Fibroblast of lung (primary cell): ENCODE measurements around the gene NPTX1. TPM values are rescaled to one million over a fixed set of nuclear protein-coding genes. Genes with fewer than 3 reads are reported as not detected.

Source experiments
- DNase-seq, 2 donors: peaks; one replicate each; pipeline versions ENCODE4 v3.0.0 to v3.0.0-alpha.2; 2010; ENCODE audit warnings: low read depth in 2 of 2
- H2AFZ ChIP-seq: 2 replicates; pipeline ENCODE4 v1.5.1; 2012; ENCODE audit warnings: low read length, control low read depth, inconsistent platforms
- H3K27ac ChIP-seq: 2 replicates; pipeline ENCODE4 v1.5.1; 2011; ENCODE audit warnings: low read length, control low read depth; ENCODE audit not compliant: insufficient read depth
- H3K27me3 ChIP-seq: 2 replicates; pipeline ENCODE4 v1.5.1; 2011; ENCODE audit warnings: mild to moderate bottlenecking, low read length; ENCODE audit not compliant: control insufficient read depth, insufficient read depth
- H3K36me3 ChIP-seq: 2 replicates; pipeline ENCODE4 v1.5.1; 2011; ENCODE audit warnings: low read length; ENCODE audit not compliant: control insufficient read depth, insufficient read depth
- H3K4me1 ChIP-seq: 2 replicates; pipeline ENCODE4 v1.5.1; 2011; ENCODE audit warnings: low read length; ENCODE audit not compliant: control insufficient read depth, insufficient read depth; ENCODE audit errors: extremely low read depth
- H3K4me2 ChIP-seq: 2 replicates; pipeline ENCODE4 v1.5.1; 2011; ENCODE audit warnings: low read length, control low read depth; ENCODE audit not compliant: insufficient read depth; ENCODE audit errors: extremely low read depth
- H3K4me3 ChIP-seq, 4 experiments: fragments of 200-600 bp in 1 of 4; sonication (generic) in 1 of 4; replicated peaks in 1 of 4; 2 replicates each; pipeline ENCODE4 v1.5.1; 2011 to 2016; ENCODE audit warnings: low read length in 4 of 4, low read depth in 3 of 4, mild to moderate bottlenecking in 3 of 4, control low read depth in 2 of 4, inconsistent platforms in 1 of 4, mixed read lengths in 1 of 4; ENCODE audit not compliant: insufficient read depth in 1 of 4; ENCODE audit errors: control extremely low read depth in 1 of 4
- H3K79me2 ChIP-seq: 2 replicates; pipeline ENCODE4 v1.5.1; 2012; ENCODE audit warnings: mild to moderate bottlenecking, low read length, inconsistent platforms; ENCODE audit not compliant: control insufficient read depth, insufficient read depth
- H3K9ac ChIP-seq: 2 replicates; pipeline ENCODE4 v1.5.1; 2011; ENCODE audit warnings: mild to moderate bottlenecking, low read length, control low read depth; ENCODE audit not compliant: insufficient read depth
- H3K9me3 ChIP-seq: 2 replicates; pipeline ENCODE4 v1.5.1; 2012; ENCODE audit warnings: low read depth, low read length; ENCODE audit not compliant: control insufficient read depth, insufficient read depth
- H4K20me1 ChIP-seq: 2 replicates; pipeline ENCODE4 v1.5.1; 2011; ENCODE audit warnings: low read length; ENCODE audit not compliant: control insufficient read depth, insufficient read depth; ENCODE audit errors: extremely low read depth
- EZH2 ChIP-seq: IDR thresholded peaks from 2 replicates; pipeline ENCODE4 v1.5.1; 2012; ENCODE audit warnings: low read length, control low read depth, mild to moderate bottlenecking; ENCODE audit errors: missing control alignments
- polyA plus RNA-seq, 2 donors: library from polyadenylated mRNA; depleted of rRNA in 1 of 2; stranded (reverse) in 1 of 2; unstranded in 1 of 2; fragments of >200 nt; gene quantifications; 2 replicates each; pipeline ENCODE4 v1.2.1, GENCODE V29; 2011 to 2012; ENCODE audit warnings: missing spikeins in 1 of 2
- total RNA-seq: library from RNA; depleted of rRNA; stranded (reverse); fragments of >200 nt; gene quantifications from 2 replicates; pipeline ENCODE4 v1.2.1, GENCODE V29; 2014
- TF ChIP-seq, protein P1 (sequence below), 2 donors: IDR thresholded peaks in 1 of 2; conservative IDR thresholded peaks in 1 of 2; 1 replicate in 1 of 2; 2 replicates in 1 of 2; pipeline ENCODE4 v1.5.1; 2011 to 2012; ENCODE audit warnings: low read length in 2 of 2, control low read depth in 1 of 2, inconsistent platforms in 1 of 2, low read depth in 1 of 2, mild to moderate bottlenecking in 1 of 2

Gene NPTX1
- total and polyA plus RNA-seq, 2 donors (not counting 1 experiment from before 2014, with no cell fraction given) = 14.9 to 31.2 TPM

DNA sequence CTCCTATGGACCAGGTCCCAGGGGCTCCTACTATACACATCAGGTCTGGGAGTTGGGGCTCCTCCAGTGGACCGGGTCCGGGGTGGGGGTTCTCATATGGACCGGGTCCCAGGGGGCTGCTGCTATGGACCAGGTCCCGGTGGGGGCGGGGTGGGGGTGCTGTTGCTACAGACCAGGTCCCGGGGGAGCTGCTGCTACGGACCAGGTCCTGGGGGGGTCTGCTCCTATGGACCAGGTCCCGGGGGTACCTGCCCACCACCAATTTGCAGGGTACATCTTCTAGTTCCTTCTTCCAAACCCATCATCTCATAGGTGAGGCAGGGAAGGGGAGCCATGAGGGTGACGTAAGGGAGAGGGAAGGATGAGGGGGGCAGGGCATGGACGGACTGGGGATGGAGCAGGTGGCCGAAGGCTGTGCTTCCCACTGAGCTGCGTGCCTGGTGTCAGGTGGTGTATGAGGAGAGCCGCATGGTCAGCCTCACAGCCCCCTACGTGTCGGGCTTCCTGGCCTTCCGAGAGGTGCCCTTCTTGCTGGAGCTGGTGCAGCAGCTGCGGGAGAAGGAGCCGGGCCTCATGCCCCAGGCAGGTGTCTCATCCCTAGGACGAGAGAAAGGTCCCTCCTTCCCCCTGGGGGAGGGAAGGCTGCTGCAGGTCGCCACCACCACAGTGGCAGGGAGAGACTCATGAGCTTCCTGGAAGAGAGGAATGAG is 54.9 kb downstream of the NPTX1 start:
- H3K27ac ChIP-seq = no peak overlapping the region
- H3K36me3 ChIP-seq = peaks cover 11% of the 10 kb centered on the region
- DNase-seq = no peak

DNA sequence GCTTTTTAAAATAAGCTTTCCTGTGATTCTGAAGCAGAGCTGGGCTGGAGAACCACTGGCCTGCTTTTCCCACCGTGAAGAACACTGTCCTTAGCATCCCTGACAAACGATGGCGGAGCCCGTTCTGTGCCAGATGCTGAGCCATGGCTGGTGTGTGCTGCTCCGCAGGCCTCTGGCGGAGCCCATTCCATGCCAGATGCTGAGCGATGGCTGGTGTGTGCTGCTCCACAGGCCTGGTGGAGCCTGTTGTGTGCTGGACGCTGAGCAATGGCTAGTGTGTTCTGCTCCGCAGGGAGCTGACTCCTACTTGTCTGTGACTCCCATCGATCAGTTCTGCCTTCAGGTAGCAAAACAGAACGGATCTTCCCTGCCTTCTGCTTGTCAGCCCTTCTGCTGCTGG is 57.2 kb downstream of the NPTX1 start:
- Histone ChIP-seq H2AFZ (no peak overlapping the region), H3K9me3 (no peaks in the 10 kb centered on the region), H3K4me2 (no peak overlapping the region), H3K36me3 (peaks cover 11% of the 10 kb centered on the region), H3K79me2 (peaks cover 13% of the 10 kb centered on the region), H3K9ac (no peak overlapping the region), H3K27me3 (no peaks in the 10 kb centered on the region), H3K27ac (no peak overlapping the region), H4K20me1 (no peaks in the 10 kb centered on the region), H3K4me1 (peaks cover 7% of the 10 kb centered on the region), H3K4me3 (no peak overlapping the region)
- DNase-seq = no peak
- no peak for TF ChIP-seq EZH2
- TF ChIP-seq, protein P1, sequence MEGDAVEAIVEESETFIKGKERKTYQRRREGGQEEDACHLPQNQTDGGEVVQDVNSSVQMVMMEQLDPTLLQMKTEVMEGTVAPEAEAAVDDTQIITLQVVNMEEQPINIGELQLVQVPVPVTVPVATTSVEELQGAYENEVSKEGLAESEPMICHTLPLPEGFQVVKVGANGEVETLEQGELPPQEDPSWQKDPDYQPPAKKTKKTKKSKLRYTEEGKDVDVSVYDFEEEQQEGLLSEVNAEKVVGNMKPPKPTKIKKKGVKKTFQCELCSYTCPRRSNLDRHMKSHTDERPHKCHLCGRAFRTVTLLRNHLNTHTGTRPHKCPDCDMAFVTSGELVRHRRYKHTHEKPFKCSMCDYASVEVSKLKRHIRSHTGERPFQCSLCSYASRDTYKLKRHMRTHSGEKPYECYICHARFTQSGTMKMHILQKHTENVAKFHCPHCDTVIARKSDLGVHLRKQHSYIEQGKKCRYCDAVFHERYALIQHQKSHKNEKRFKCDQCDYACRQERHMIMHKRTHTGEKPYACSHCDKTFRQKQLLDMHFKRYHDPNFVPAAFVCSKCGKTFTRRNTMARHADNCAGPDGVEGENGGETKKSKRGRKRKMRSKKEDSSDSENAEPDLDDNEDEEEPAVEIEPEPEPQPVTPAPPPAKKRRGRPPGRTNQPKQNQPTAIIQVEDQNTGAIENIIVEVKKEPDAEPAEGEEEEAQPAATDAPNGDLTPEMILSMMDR (conservative IDR thresholded peaks at IDR 0.05 in 1 of 2, IDR thresholded peaks at IDR 0.05 in 1 of 2; ENCODE audit: low read depth in 1 of 2, low read length in 2 of 2) = no peak

More for the DNA sequence above, 54.9 kb downstream of the NPTX1 start:
- Histone ChIP-seq H3K4me1 (peaks cover 3% of the 10 kb centered on the region), H2AFZ (no peak overlapping the region), H3K9me3 (no peaks in the 10 kb centered on the region), H3K4me2 (no peak overlapping the region), H3K4me3 (no peak overlapping the region), H3K9ac (no peak overlapping the region), H3K79me2 (peaks cover 6% of the 10 kb centered on the region), H3K27me3 (no peaks in the 10 kb centered on the region), H4K20me1 (no peaks in the 10 kb centered on the region)
- TF ChIP-seq, protein P1 (conservative IDR thresholded peaks at IDR 0.05 in 1 of 2, IDR thresholded peaks at IDR 0.05 in 1 of 2; ENCODE audit: low read depth in 1 of 2, low read length in 2 of 2) = no peak
- no peak for TF ChIP-seq EZH2

DNA sequence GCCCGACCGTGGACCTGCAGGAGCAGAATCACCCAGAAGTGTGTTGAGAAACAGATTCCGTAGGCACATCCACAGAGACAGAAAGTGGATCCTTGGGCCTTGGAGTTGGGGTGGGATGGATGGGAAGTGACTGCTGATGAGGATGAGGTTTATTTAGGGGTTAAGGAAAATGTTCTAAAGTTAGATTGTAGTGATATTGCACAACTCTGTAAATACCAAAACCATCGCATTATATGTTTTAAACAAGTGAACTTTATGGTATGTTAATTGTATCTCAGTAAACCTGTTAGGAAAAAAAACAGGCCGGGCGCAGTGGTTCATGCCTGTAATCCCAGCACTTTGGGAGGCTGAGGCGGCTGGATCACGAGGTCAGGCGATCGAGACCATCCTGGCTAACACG is 57.8 kb downstream of the NPTX1 start:
- Histone ChIP-seq H3K27me3 (no peaks in the 10 kb centered on the region), H3K27ac (no peak overlapping the region), H3K4me3 (no peak overlapping the region), H3K4me1 (peaks cover 7% of the 10 kb centered on the region), H2AFZ (no peak overlapping the region), H3K9me3 (no peaks in the 10 kb centered on the region), H3K79me2 (peaks cover 13% of the 10 kb centered on the region), H3K4me2 (no peak overlapping the region), H3K36me3 (peaks cover 11% of the 10 kb centered on the region), H4K20me1 (no peaks in the 10 kb centered on the region), H3K9ac (no peak overlapping the region)
- TF ChIP-seq, protein P1 (conservative IDR thresholded peaks at IDR 0.05 in 1 of 2, IDR thresholded peaks at IDR 0.05 in 1 of 2; ENCODE audit: low read depth in 1 of 2, low read length in 2 of 2) = no peak
- no peak for TF ChIP-seq EZH2
- no peak for DNase-seq

Other genes with a start within 250 kb of the NPTX1 start
- 130 and 245 TPM in 2 replicates for gene RNF213, start 215.8 kb downstream of the NPTX1 start, total RNA-seq
- 36.8 and 56.2 TPM in 2 replicates for gene RNF213, start 215.8 kb downstream of the NPTX1 start, polyA plus RNA-seq
- gene ENDOV, start 61.4 kb downstream of the NPTX1 start, total RNA-seq = 25.4 and 28.7 TPM in 2 replicates
- 10.1 and 13.1 TPM in 2 replicates for gene ENDOV, start 61.4 kb downstream of the NPTX1 start, polyA plus RNA-seq
- 15.2 and 22.8 TPM in 2 replicates for gene RPTOR, start 68.2 kb upstream of the NPTX1 start, total RNA-seq
- gene RPTOR, start 68.2 kb upstream of the NPTX1 start, polyA plus RNA-seq = 6.7 and 11.0 TPM in 2 replicates